Measurements from ENCODE around the gene MAMDC2. TPM values are rescaled to one million over a fixed set of nuclear protein-coding genes. Genes with fewer than 3 reads are reported as not detected.

Gene MAMDC2
- 1 to 10 TPM in 1 of 2 donors, under 1 TPM in 1; 0.44 to 1.4 TPM for total RNA-seq
- 6.9 TPM for polyA plus RNA-seq (2013, experiment 1 of 2)
- 9.6 TPM for polyA plus RNA-seq (2013, experiment 2 of 2)
- long read RNA-seq, experiment 1: 0 reads
- long read RNA-seq, experiment 2, partial matches to known transcripts: 1 of 4 reads
- long read RNA-seq, experiment 2, other reads (novel, unspliced or antisense): 1 of 4 reads
- long read RNA-seq, experiment 3, transcript MAMDC2-201 (14 exons, 3,616 nt): major isoform, 16 of 21 reads
- long read RNA-seq, experiment 3, partial matches to known transcripts: 1 of 21 reads
- long read RNA-seq, experiment 3, other reads (novel, unspliced or antisense): 4 of 21 reads
- long read RNA-seq, experiment 4: 0 reads

- Histone ChIP-seq H3K36me3 (ENCODE audit: control insufficient read depth, insufficient read depth, low read length) (no peaks in the 10 kb centered on the region), H3K4me3 (ENCODE audit: low read length) (peak within 1 kb of the TSS; percentile 82), H3K27me3 (ENCODE audit: control insufficient read depth, insufficient read depth, low read length, poor library complexity, severe bottlenecking) (peaks cover 64% of the 10 kb centered on the region), H3K9me3 (ENCODE audit: control insufficient read depth, low read length) (no peaks in the 10 kb centered on the region), H3K9ac (ENCODE audit: extremely low read depth, low read length, poor library complexity, severe bottlenecking) (peak within 1 kb of the TSS; percentile 33), H3K27ac (ENCODE audit: low read depth, low read length) (no peak within 1 kb of the TSS), H3K4me1 (ENCODE audit: control insufficient read depth, insufficient read depth, low read length) (peaks cover 4% of the 10 kb centered on the region)
- peaks cover 81% of the 10 kb centered on the region for H3K27me3 Mint-ChIP-seq (ENCODE audit: insufficient read depth)
- no peak for TF ChIP-seq CTCF (conservative IDR thresholded peaks at IDR 0.05)
- no peaks in the 10 kb centered on the region for H3K9me3 Mint-ChIP-seq
- WGBS, 2 experiments (ENCODE audit: insufficient coverage in 1 of 2, insufficient read length in 1 of 2): 2 to 3% methylated on average over 19 to 55 of the region's 55 CpGs
- H3K36me3 Mint-ChIP-seq (ENCODE audit: low read depth): no peaks in the 10 kb centered on the region
- no peak within 1 kb of the TSS for H3K27ac Mint-ChIP-seq
- peak; percentile 86 for DNase-seq
- H3K4me3 Mint-ChIP-seq: peak within 1 kb of the TSS; percentile 57
- H3K4me1 Mint-ChIP-seq: peaks cover 17% of the 10 kb centered on the region
Observed at GRCh38 chr9:70043689-70044489, at the start of gene MAMDC2. Gene MAMDC2 (plus strand): TSS chr9:70043848. CDS start chr9:70044198, 350 bp downstream.

GRCh38 chr9:69995846-69996245 lies 47.8 kb upstream of the MAMDC2 start:
- TF ChIP-seq CTCF (conservative IDR thresholded peaks at IDR 0.05): no peak
- Histone ChIP-seq H3K4me3 (ENCODE audit: low read length) (no peak overlapping the region), H3K9ac (ENCODE audit: extremely low read depth, low read length, poor library complexity, severe bottlenecking) (no peak overlapping the region), H3K36me3 (ENCODE audit: control insufficient read depth, insufficient read depth, low read length) (no peaks in the 10 kb centered on the region), H3K27me3 (ENCODE audit: control insufficient read depth, insufficient read depth, low read length, poor library complexity, severe bottlenecking) (no peaks in the 10 kb centered on the region), H3K27ac (ENCODE audit: low read depth, low read length) (no peak overlapping the region), H3K9me3 (ENCODE audit: control insufficient read depth, low read length) (no peaks in the 10 kb centered on the region), H3K4me1 (ENCODE audit: control insufficient read depth, insufficient read depth, low read length) (no peaks in the 10 kb centered on the region)
- Mint-ChIP-seq H3K36me3 (ENCODE audit: low read depth) (no peaks in the 10 kb centered on the region), H3K4me1 (no peaks in the 10 kb centered on the region), H3K27me3 (ENCODE audit: insufficient read depth) (no peaks in the 10 kb centered on the region), H3K4me3 (no peak overlapping the region), H3K9me3 (no peaks in the 10 kb centered on the region), H3K27ac (no peak overlapping the region)
- WGBS, 2 experiments (ENCODE audit: insufficient coverage in 1 of 2, insufficient read length in 1 of 2): 98 to 100% methylated on average over 1 of the region's 1 CpG
- no peak for DNase-seq

GRCh38 chr9:69996967-69997366 lies 46.7 kb upstream of the MAMDC2 start:
- DNase-seq: no peak
- Mint-ChIP-seq H3K36me3 (ENCODE audit: low read depth) (no peaks in the 10 kb centered on the region), H3K4me3 (no peak overlapping the region), H3K27ac (no peak overlapping the region), H3K4me1 (no peaks in the 10 kb centered on the region), H3K9me3 (no peaks in the 10 kb centered on the region), H3K27me3 (ENCODE audit: insufficient read depth) (no peaks in the 10 kb centered on the region)
- no peak for TF ChIP-seq CTCF (conservative IDR thresholded peaks at IDR 0.05)
- no peaks in the 10 kb centered on the region for H3K36me3 ChIP-seq (ENCODE audit: control insufficient read depth, insufficient read depth, low read length)
- no peak overlapping the region for H3K27ac ChIP-seq (ENCODE audit: low read depth, low read length)
- no peak overlapping the region for H3K4me3 ChIP-seq (ENCODE audit: low read length)
- H3K27me3 ChIP-seq (ENCODE audit: control insufficient read depth, insufficient read depth, low read length, poor library complexity, severe bottlenecking): no peaks in the 10 kb centered on the region
- H3K9me3 ChIP-seq (ENCODE audit: control insufficient read depth, low read length): no peaks in the 10 kb centered on the region
- 98 to 100% methylated on average over 2 of the region's 2 CpGs for WGBS, 2 experiments (ENCODE audit: insufficient coverage in 1 of 2, insufficient read length in 1 of 2)
- no peak overlapping the region for H3K9ac ChIP-seq (ENCODE audit: extremely low read depth, low read length, poor library complexity, severe bottlenecking)
- no peaks in the 10 kb centered on the region for H3K4me1 ChIP-seq (ENCODE audit: control insufficient read depth, insufficient read depth, low read length)
